ENCODE data around the gene NAV2.

The NAV2 gene

DNA sequence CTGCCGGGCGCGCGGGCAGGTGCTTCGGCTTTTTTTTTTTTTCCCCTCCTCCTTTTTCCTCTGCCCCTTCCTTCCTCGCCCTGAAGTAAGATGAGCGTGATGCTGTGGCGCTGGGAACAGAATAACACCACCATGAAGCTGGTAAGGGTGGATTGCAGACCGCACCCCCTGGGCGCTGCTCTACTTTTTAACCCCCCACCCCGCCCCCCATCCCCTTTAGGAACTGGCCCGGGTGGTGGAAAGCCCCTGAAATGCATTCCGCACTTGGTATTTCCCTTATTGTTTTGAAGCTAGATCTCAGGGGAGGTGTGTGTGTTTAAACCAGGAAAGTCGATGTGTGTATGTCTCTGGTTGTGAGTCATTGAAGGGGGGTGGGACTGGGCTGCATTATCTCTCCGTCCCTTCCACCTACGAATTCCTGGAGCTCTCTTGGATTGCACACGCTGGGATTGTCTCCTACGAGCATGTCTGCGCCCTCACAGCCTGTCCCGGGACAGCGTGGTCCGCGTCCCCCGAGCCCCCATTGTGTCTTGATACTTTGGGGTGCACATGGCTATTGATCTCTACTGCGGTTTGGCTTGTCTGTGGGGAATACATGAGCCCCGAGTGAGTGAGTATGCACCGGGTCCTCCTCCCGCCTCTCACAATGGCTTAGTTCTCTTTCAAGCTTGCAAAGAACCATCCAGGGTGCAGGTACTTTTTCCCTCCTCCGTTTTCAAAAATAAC lies 64.9 kb downstream of the NAV2 start:
- H3K27ac Mint-ChIP-seq = peak overlapping the region; percentile 56
- peaks cover 23% of the 10 kb centered on the region for H3K27me3 Mint-ChIP-seq
- no peaks in the 10 kb centered on the region for H3K36me3 Mint-ChIP-seq
- DNase-seq (ENCODE audit: low spot score in 2 of 2) (peak; percentile 28 to 31), ATAC-seq (ENCODE audit: low read depth) (peak; percentile 88)
- peaks cover 9% of the 10 kb centered on the region for H3K4me1 Mint-ChIP-seq
- H3K9me3 Mint-ChIP-seq = peaks cover 3% of the 10 kb centered on the region
- peak overlapping the region; percentile 83 for H3K4me3 Mint-ChIP-seq

DNA sequence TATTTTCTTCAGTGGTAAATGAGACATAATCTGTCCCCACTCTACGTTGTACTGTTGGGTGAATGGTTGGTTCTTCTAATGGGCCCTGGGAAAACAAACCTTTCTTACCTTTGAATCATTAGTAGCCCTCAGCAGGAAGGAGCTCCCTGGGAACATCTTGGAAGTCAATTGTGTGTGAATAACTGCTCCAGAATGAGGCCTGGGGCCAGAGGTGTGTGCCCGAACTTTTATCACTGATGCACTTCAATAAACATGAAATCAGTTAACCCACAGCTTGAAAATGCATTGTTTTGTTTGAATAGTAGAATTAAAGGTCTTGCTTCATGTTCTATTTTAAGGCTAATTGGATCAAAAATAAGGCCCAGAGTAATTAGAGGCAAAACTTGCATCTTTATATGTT lies 67.1 kb downstream of the NAV2 start:
- no peak overlapping the region for H3K27ac Mint-ChIP-seq
- H3K9me3 Mint-ChIP-seq = peaks cover 3% of the 10 kb centered on the region
- H3K4me1 Mint-ChIP-seq = peaks cover 9% of the 10 kb centered on the region
- no peaks in the 10 kb centered on the region for H3K36me3 Mint-ChIP-seq
- peaks cover 20% of the 10 kb centered on the region for H3K27me3 Mint-ChIP-seq
- no peak overlapping the region for H3K4me3 Mint-ChIP-seq
- DNase-seq (ENCODE audit: low spot score in 2 of 2) (no peak), ATAC-seq (ENCODE audit: low read depth) (no peak)

DNA sequence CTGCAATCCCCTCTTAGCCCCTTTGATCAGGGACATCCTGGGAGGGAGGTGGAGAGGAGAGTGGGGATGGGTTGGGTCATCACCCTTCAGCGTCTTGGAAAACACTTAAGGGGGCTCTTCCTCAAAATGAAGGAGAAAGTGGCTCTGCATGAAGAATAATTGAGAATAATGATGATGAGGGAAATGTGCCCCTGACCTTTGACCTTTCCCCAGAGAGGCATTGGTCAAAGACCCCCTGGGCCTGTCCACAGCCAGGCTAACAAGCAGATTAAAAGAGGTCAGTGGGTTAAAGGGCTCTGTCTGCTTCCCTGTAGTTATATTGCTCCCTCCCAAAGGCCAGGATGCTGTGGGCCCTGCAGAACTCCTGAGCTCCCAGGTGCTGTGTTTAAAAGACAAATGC lies 68.7 kb downstream of the NAV2 start:
- no peak overlapping the region for H3K4me3 Mint-ChIP-seq
- no peak for ATAC-seq (ENCODE audit: low read depth)
- H3K36me3 Mint-ChIP-seq = no peaks in the 10 kb centered on the region
- no peak for DNase-seq (ENCODE audit: low spot score in 2 of 2)
- peaks cover 6% of the 10 kb centered on the region for H3K4me1 Mint-ChIP-seq
- no peak overlapping the region for H3K27ac Mint-ChIP-seq
- H3K27me3 Mint-ChIP-seq = peaks cover 12% of the 10 kb centered on the region
- H3K9me3 Mint-ChIP-seq = no peaks in the 10 kb centered on the region

- no peaks in the 10 kb centered on the region for H3K36me3 Mint-ChIP-seq
- no peaks in the 10 kb centered on the region for H3K9me3 Mint-ChIP-seq
- peaks cover 5% of the 10 kb centered on the region for H3K27me3 Mint-ChIP-seq
- no peak for ATAC-seq (ENCODE audit: low read depth)
- DNase-seq (ENCODE audit: low spot score in 2 of 2) = no peak
- no peak overlapping the region for H3K4me3 Mint-ChIP-seq
- H3K27ac Mint-ChIP-seq = no peak overlapping the region
- H3K4me1 Mint-ChIP-seq = no peaks in the 10 kb centered on the region
Measured at GRCh38 chr11:19785265-19785664, 72.6 kb downstream of the NAV2 start.

DNA sequence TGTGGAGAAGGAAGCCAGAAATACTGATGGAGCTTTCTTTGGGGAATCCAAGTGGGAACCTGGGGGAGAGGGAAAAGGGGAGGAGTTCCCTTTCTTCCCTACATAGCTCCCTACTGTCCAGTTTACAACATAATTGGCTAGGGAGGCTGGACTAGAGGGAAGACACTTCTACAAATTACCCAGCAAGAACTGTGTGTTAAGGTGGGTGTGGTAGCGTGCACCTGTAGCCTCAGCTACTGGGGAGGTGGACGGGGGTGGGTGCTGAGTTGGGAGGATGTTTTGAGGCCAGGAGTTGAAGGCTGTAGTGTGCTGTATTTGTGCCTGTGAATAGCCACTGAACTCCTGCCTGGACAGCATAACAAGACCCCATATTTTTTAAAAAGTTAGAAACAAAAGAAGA lies 74.0 kb downstream of the NAV2 start:
- ATAC-seq (ENCODE audit: low read depth) (no peak), DNase-seq (ENCODE audit: low spot score in 2 of 2) (no peak)
- H3K36me3 Mint-ChIP-seq = no peaks in the 10 kb centered on the region
- peaks cover 5% of the 10 kb centered on the region for H3K27me3 Mint-ChIP-seq
- H3K4me1 Mint-ChIP-seq = peaks cover 2% of the 10 kb centered on the region
- H3K27ac Mint-ChIP-seq = no peak overlapping the region
- no peak overlapping the region for H3K4me3 Mint-ChIP-seq
- no peaks in the 10 kb centered on the region for H3K9me3 Mint-ChIP-seq

GRCh38 chr11:19788435-19788834 lies 75.8 kb downstream of the NAV2 start:
- Mint-ChIP-seq H3K4me1 (peaks cover 2% of the 10 kb centered on the region), H3K4me3 (no peak overlapping the region), H3K9me3 (no peaks in the 10 kb centered on the region), H3K36me3 (no peaks in the 10 kb centered on the region), H3K27ac (no peak overlapping the region), H3K27me3 (peaks cover 3% of the 10 kb centered on the region)
- DNase-seq (ENCODE audit: low spot score in 2 of 2) = no peak
- ATAC-seq (ENCODE audit: low read depth) = no peak

- Mint-ChIP-seq H3K4me3 (no peak overlapping the region), H3K36me3 (no peaks in the 10 kb centered on the region), H3K9me3 (no peaks in the 10 kb centered on the region), H3K27me3 (peaks cover 3% of the 10 kb centered on the region), H3K4me1 (peaks cover 2% of the 10 kb centered on the region), H3K27ac (no peak overlapping the region)
- ATAC-seq (ENCODE audit: low read depth) (no peak), DNase-seq (ENCODE audit: low spot score in 2 of 2) (no peak)
Measured at GRCh38 chr11:19789245-19789644, 76.6 kb downstream of the NAV2 start.

DNA sequence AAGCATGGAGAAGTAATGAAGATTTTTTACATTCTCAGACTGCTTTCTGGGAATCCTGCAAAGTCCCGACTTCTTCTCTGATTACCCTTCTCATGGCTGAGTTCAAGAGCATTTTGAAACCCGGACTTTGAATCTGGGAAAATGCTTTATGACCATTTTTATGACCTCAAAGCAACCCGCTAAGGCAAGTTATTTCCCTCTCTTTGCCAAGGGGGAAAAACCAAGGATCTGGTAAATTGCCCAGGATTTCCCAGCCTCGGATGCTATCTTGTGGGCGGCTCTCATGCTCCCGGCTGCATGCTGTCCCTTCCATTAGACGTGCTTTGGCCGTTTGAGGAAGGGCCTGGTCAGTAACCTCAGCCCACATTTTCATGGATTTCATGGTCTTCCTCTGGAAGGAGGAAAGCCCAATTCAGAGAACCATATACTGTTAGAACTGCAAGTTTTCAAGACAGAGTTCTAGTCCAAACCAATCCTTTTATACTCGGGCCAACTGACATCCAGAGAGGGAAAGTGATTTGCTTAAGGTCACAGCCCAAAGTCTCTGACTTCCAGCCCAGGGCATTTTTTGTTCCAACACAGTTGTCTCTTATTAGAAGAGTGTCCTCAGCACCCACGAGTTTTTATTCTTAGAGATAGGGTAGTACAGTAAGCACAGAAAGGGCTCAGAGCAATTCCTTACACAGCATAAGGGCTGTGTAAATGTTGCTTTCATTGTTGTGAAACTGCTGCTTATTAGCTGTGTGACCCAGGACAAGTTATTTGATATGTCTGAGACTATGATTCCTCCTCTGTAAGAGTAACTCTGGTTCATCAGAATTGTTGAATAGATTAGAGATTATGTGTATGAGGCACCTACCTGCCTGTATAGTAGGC lies 77.4 kb downstream of the NAV2 start:
- DNase-seq (ENCODE audit: low spot score in 2 of 2) (no peak), ATAC-seq (ENCODE audit: low read depth) (no peak)
- H3K4me3 Mint-ChIP-seq = no peak overlapping the region
- H3K27me3 Mint-ChIP-seq = peaks cover 3% of the 10 kb centered on the region
- H3K36me3 Mint-ChIP-seq = no peaks in the 10 kb centered on the region
- H3K9me3 Mint-ChIP-seq = no peaks in the 10 kb centered on the region
- H3K27ac Mint-ChIP-seq = no peak overlapping the region
- peaks cover 2% of the 10 kb centered on the region for H3K4me1 Mint-ChIP-seq

DNA sequence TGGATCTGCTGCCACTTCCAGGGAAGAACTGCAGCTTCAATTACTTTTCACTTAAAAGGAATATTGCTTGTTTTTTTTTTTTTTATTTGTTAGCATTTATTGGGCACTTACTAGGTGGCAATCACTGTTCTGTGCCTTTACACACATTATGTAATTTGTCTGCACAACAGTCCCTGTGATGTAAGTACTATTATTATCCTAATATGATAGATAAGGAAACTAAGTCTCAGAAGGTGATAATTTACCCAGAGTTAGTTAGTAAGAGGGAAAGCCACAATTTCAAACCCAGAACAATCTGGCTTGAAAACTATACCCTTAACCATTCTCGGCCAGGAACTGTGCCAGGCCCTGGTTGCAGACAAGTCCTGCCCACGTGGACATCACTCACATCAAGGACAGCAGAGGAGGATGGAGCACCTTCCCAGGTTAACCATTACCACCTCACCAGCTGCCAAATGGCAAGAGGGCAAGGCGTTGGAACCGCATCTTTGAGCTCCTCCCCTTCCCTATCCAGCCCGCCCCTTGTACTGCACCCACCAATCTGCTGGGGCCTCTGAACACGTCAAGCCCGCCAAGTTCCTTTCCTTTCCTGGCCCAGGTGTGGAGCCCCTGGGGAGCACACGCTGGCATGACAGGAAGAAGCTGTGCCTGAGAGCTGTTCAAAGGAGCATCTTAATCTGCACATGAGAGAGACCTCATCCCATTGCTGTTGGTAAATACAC lies 78.4 kb downstream of the NAV2 start:
- H3K36me3 Mint-ChIP-seq = no peaks in the 10 kb centered on the region
- no peak for DNase-seq (ENCODE audit: low spot score in 2 of 2)
- peaks cover 2% of the 10 kb centered on the region for H3K4me1 Mint-ChIP-seq
- no peaks in the 10 kb centered on the region for H3K9me3 Mint-ChIP-seq
- H3K27ac Mint-ChIP-seq = no peak overlapping the region
- peaks cover 3% of the 10 kb centered on the region for H3K27me3 Mint-ChIP-seq
- ATAC-seq (ENCODE audit: low read depth) = peak; percentile 31
- no peak overlapping the region for H3K4me3 Mint-ChIP-seq

DNA sequence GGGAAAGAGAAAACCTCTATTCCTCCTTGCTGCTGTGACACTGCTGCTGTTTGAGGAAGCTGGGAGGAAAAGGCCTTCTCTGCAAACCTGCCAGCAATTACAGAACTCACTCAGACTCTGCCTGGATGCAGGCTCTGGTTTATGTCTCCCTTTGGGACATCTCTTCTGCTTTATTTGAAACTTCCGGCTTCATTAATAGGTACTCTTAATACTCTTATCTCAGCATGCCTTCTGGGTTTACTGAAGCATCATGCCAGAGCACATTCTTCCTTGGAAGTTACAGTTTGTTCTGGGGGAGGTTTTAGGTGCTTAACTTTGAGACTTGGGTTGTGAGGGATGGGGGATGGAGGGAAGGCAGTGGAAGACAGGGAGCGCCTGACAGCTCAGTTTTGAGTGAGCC lies 79.9 kb downstream of the NAV2 start:
- DNase-seq (ENCODE audit: low spot score in 2 of 2) = no peak
- H3K27me3 Mint-ChIP-seq = peaks cover 3% of the 10 kb centered on the region
- H3K4me1 Mint-ChIP-seq = peaks cover 2% of the 10 kb centered on the region
- H3K4me3 Mint-ChIP-seq = no peak overlapping the region
- ATAC-seq (ENCODE audit: low read depth) = no peak
- H3K27ac Mint-ChIP-seq = no peak overlapping the region
- no peaks in the 10 kb centered on the region for H3K36me3 Mint-ChIP-seq
- H3K9me3 Mint-ChIP-seq = no peaks in the 10 kb centered on the region

GRCh38 chr11:19793326-19793725 lies 80.7 kb downstream of the NAV2 start:
- Mint-ChIP-seq H3K9me3 (no peaks in the 10 kb centered on the region), H3K27ac (no peak overlapping the region), H3K27me3 (peaks cover 3% of the 10 kb centered on the region), H3K4me1 (peaks cover 2% of the 10 kb centered on the region), H3K36me3 (no peaks in the 10 kb centered on the region), H3K4me3 (no peak overlapping the region)
- DNase-seq (ENCODE audit: low spot score in 2 of 2) (no peak), ATAC-seq (ENCODE audit: low read depth) (no peak)

DNA sequence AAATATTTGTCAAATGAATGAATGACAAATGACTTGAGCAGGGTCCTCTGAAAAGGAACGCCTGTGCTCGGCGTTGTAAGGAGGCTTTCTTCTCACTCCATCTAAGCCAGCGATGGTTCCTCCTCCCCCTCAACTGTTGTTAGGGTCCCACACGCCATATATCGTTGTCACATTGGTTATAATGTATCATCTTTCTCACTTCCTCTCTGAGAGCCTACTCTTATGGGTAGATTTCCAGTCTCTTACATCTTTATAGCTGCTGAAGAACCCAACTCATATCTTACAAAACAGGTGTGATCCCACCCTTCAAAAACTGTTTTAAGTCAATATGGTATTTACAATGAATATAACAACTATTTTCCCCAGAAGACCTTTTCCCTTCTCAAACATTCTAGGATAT lies 81.5 kb downstream of the NAV2 start:
- peaks cover 2% of the 10 kb centered on the region for H3K27me3 Mint-ChIP-seq
- H3K4me3 Mint-ChIP-seq = no peak overlapping the region
- H3K27ac Mint-ChIP-seq = peak overlapping the region; percentile 29
- ATAC-seq (ENCODE audit: low read depth) = no peak
- H3K4me1 Mint-ChIP-seq = peaks cover 2% of the 10 kb centered on the region
- no peaks in the 10 kb centered on the region for H3K9me3 Mint-ChIP-seq
- DNase-seq (ENCODE audit: low spot score in 2 of 2) = no peak
- no peaks in the 10 kb centered on the region for H3K36me3 Mint-ChIP-seq

GRCh38 chr11:19795082-19795481 lies 82.4 kb downstream of the NAV2 start:
- no peak overlapping the region for H3K4me3 Mint-ChIP-seq
- no peaks in the 10 kb centered on the region for H3K9me3 Mint-ChIP-seq
- H3K27me3 Mint-ChIP-seq = peaks cover 2% of the 10 kb centered on the region
- no peaks in the 10 kb centered on the region for H3K36me3 Mint-ChIP-seq
- no peak for DNase-seq (ENCODE audit: low spot score in 2 of 2)
- H3K27ac Mint-ChIP-seq = no peak overlapping the region
- H3K4me1 Mint-ChIP-seq = peaks cover 2% of the 10 kb centered on the region
- ATAC-seq (ENCODE audit: low read depth) = no peak

DNA sequence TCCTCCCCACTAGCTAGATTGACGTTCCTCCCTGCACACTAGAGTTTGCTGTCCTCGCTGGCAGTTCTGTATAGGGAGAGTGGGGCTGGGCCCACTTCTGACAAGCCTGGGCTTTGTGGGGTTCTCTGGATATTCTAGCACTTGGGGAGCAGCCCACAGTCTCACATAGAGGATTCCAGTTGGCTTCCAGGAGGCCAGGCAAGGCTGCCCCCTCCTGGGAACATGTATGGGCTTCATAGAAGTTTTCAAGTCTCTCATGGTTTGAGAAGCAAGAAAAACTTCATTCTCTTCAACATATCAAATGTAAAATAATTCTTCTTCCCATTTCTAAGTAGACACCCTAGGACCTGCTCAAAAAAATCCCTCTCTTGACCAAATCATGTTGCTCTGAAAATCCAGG lies 87.5 kb downstream of the NAV2 start:
- DNase-seq (ENCODE audit: low spot score in 2 of 2) (no peak), ATAC-seq (ENCODE audit: low read depth) (no peak)
- Mint-ChIP-seq H3K9me3 (no peaks in the 10 kb centered on the region), H3K27me3 (peaks cover 6% of the 10 kb centered on the region), H3K36me3 (no peaks in the 10 kb centered on the region), H3K4me1 (no peaks in the 10 kb centered on the region), H3K4me3 (no peak overlapping the region), H3K27ac (no peak overlapping the region)

All from memory B cell (primary cell).